K562 (cell line): ENCODE data around the gene RPL27A. TPM values are rescaled to one million over a fixed set of nuclear protein-coding genes. Genes with fewer than 3 reads are reported as not detected.
A peak's percentile ranks its signal among the peaks of the same experiment; 100 is the strongest.

ENCODE experiments used
- ATAC-seq: fragments of 200-7000 bp; cut with Tn5 transposase; 3 replicates; pipeline ENCODE4 v1.9.1; 2020; ENCODE audit warnings: moderate library complexity
- Bru-seq: library from RNA; stranded (reverse); fragments of 400-500 nt; gene quantifications from one replicate; lab custom pipeline; 2021; lab: Mats Ljungman, UMichigan
- BruChase-seq, 2 experiments: library from RNA; stranded (reverse); fragments of 400-500 nt; gene quantifications; one replicate each; lab custom pipeline; 2021; lab: Mats Ljungman, UMichigan
- BruUV-seq: library from RNA; stranded (reverse); fragments of 400-500 nt; replicated peaks from 2 replicates; lab custom pipeline; 2021; lab: Mats Ljungman, UMichigan
- CTCF ChIA-PET: fragments of 300-600 bp; formaldehyde crosslinking; extraction: SDS; loops from one replicate; lab custom pipeline; 2021; ENCODE audit warnings: low intra/inter-chr PET ratio; lab: Yijun Ruan, JAX
- POLR2A ChIA-PET: fragments of 300-600, 350-650 bp; sonication (Branson Sonifier 250); formaldehyde crosslinking; extraction: SDS; loops from one replicate; lab custom pipeline; 2021; ENCODE audit warnings: antibody characterized with exemption, inconsistent platforms; lab: Yijun Ruan, JAX
- DNase-seq, 4 experiments: peaks; one replicate each; pipeline versions ENCODE4 v3.0.0 to v3.0.0-alpha.2; 2011 to 2018; ENCODE audit warnings: low spot score in 3 of 4, mixed read lengths in 3 of 4; ENCODE audit errors: extremely low read depth in 1 of 4
- FAIRE-seq: peaks from 2 replicates; lab custom pipeline; 2011; peaks lifted over from hg19 to GRCh38; lab: Jason Lieb, UNC
- H2AFZ ChIP-seq: 2 replicates; pipeline ENCODE4 v1.6.0; 2011; ENCODE audit warnings: low read depth, low read length, control low read depth, inconsistent platforms
- H3K27ac ChIP-seq: fragments of 200-600 bp; 3 replicates; pipeline ENCODE4 v1.8.0; 2011; ENCODE audit warnings: low read depth, mild to moderate bottlenecking, control low read depth, inconsistent platforms, low read length, moderate library complexity, mixed read lengths; ENCODE audit errors: extremely low read depth
- H3K27me3 ChIP-seq, 2 experiments: fragments of 300-600 bp in 1 of 2; 2 replicates in 1 of 2; 3 replicates in 1 of 2; pipeline versions ENCODE4 v1.6.0 to v1.8.0; 2011; ENCODE audit warnings: inconsistent platforms in 2 of 2, low read length in 2 of 2, mild to moderate bottlenecking in 1 of 2, mixed read lengths in 1 of 2, moderate library complexity in 1 of 2; ENCODE audit not compliant: control insufficient read depth in 2 of 2, insufficient read depth in 2 of 2
- H3K36me3 ChIP-seq: fragments of 300-600 bp; 3 replicates; pipeline ENCODE4 v1.8.0; 2011; ENCODE audit warnings: mild to moderate bottlenecking, low read length, inconsistent platforms; ENCODE audit not compliant: control insufficient read depth, insufficient read depth
- H3K4me1 ChIP-seq, 2 experiments: fragments of 200-600 bp in 1 of 2; replicated peaks in 1 of 2; 2 replicates in 1 of 2; 3 replicates in 1 of 2; pipeline versions ENCODE4 v1.5.1 to v1.8.0; 2011; ENCODE audit warnings: inconsistent platforms in 2 of 2, low read length in 2 of 2, mild to moderate bottlenecking in 1 of 2, mixed read lengths in 1 of 2, moderate library complexity in 1 of 2; ENCODE audit not compliant: control insufficient read depth in 2 of 2, insufficient read depth in 2 of 2
- H3K4me2 ChIP-seq: 2 replicates; pipeline ENCODE4 v1.6.1; 2011; ENCODE audit warnings: low read length, control low read depth, inconsistent platforms, mixed read lengths; ENCODE audit not compliant: insufficient read depth
- H3K4me3 ChIP-seq: fragments of 200-600 bp; sonication (generic), shearing (Covaris generic); 2 replicates; pipeline ENCODE4 v1.5.1; 2016; ENCODE audit warnings: control low read depth, inconsistent platforms
- H3K79me2 ChIP-seq: fragments of 200-600 bp; 3 replicates; pipeline ENCODE4 v1.8.0; 2011; ENCODE audit warnings: low read length, inconsistent platforms; ENCODE audit not compliant: control insufficient read depth, insufficient read depth
- H3K9ac ChIP-seq, 2 experiments: 2 replicates each; pipeline versions ENCODE4 v1.6.0 to v1.6.1; 2011; ENCODE audit warnings: low read depth in 2 of 2, low read length in 2 of 2, control low read depth in 1 of 2, inconsistent platforms in 1 of 2, mild to moderate bottlenecking in 1 of 2, mixed read lengths in 1 of 2; ENCODE audit not compliant: insufficient read depth in 1 of 2
- H3K9me1 ChIP-seq: one replicate; pipeline ENCODE4 v1.6.0; 2011; ENCODE audit warnings: inconsistent platforms, mild to moderate bottlenecking, low read length, moderate library complexity; ENCODE audit not compliant: control insufficient read depth, insufficient read depth
- H3K9me3 ChIP-seq: replicated peaks from 2 replicates; pipeline ENCODE4 v1.5.1; 2011; ENCODE audit warnings: low read depth, low read length, inconsistent platforms; ENCODE audit not compliant: control insufficient read depth, insufficient read depth
- H4K20me1 ChIP-seq: replicated peaks from 2 replicates; pipeline ENCODE4 v1.6.1; 2011; ENCODE audit warnings: low read length, inconsistent platforms, mixed read lengths; ENCODE audit not compliant: control insufficient read depth, insufficient read depth
- BRD4 ChIP-seq: fragments of 200-600 bp; sonication (generic); IDR thresholded peaks from 2 replicates; pipeline ENCODE4 v1.6.1; 2017; ENCODE audit warnings: inconsistent platforms
- KHSRP ChIP-seq: fragments of 450-650 bp; IDR thresholded peaks from 2 replicates; pipeline ENCODE4 v1.6.1; 2017
- TCFL5 ChIP-seq: fragments of 250-450 bp; sonication (Bioruptor Pico); conservative IDR thresholded peaks from 2 replicates; pipeline ENCODE4 v1.6.1; 2021; ENCODE audit warnings: mild to moderate bottlenecking, moderate library complexity, matching md5 sums
- TRIM24 ChIP-seq, 2 experiments: fragments of 450-650 bp; IDR thresholded peaks; 2 replicates each; pipeline ENCODE4 v1.6.1; 2016
- TRIM28 ChIP-seq: fragments of 450-650 bp; IDR thresholded peaks from 2 replicates; pipeline ENCODE4 v1.6.1; 2017
- ZBTB40 ChIP-seq, 2 experiments: fragments of 450-650 bp in 1 of 2; sonication (generic) in 1 of 2; formaldehyde crosslinking in 1 of 2; IDR thresholded peaks; 2 replicates each; pipeline versions ENCODE4 v1.7.1 to v1.9.0; 2016 to 2022; ENCODE audit warnings: inconsistent platforms in 1 of 2, mild to moderate bottlenecking in 1 of 2, missing genetic modification reagents in 1 of 2
- ZNF133 ChIP-seq: fragments of 250-450 bp; sonication (Bioruptor Pico); IDR thresholded peaks from 2 replicates; pipeline ENCODE4 v1.4.0; 2020; ENCODE audit warnings: mild to moderate bottlenecking
- WGBS: fragments of 100-300 bp; shearing (Covaris generic); methylation state at CpG from one replicate; pipeline ENCODE4 v1.1.6; 2016; ENCODE audit warnings: low coverage, mixed read lengths; ENCODE audit not compliant: insufficient coverage; ENCODE audit errors: missing lambda C conversion rate; 5-methylcytosine and 5-hydroxymethylcytosine counted together
- in situ Hi-C: fragments of 300-500 bp; cut with MboI; formaldehyde crosslinking; loops from 4 replicates; pipeline ENCODE4 v1.15.0; 2018; ENCODE audit warnings: inconsistent platforms, mixed read lengths
- intact Hi-C: fragments of 100-400 bp; cut with micrococcal nuclease; formaldehyde crosslinking; loops from 2 replicates; pipeline ENCODE4 v1.14.2; 2022
- long read RNA-seq, 3 experiments: library from polyadenylated mRNA in 2 of 3; library from RNA in 1 of 3; unstranded in 2 of 3; stranded (forward) in 1 of 3; transcript quantifications; one replicate each; pipeline ENCODE4 v2.0.0, GENCODE V29; 2019 to 2022
- polyA minus RNA-seq, 3 experiments: library from RNA; depleted of rRNA, polyadenylated mRNA; stranded (reverse); fragments of >200 nt; gene quantifications; 2 replicates each; pipeline ENCODE4 v1.2.3, GENCODE V29; 2011
- polyA plus RNA-seq, 8 experiments: library from polyadenylated mRNA; depleted of rRNA in 4 of 8; stranded (reverse) in 5 of 8; unstranded in 3 of 8; fragments of >200 nt; fragmentation: Nextera tagmentation in 2 of 8; fragmentation: Illumina TruSeq in 1 of 8; extraction: Ambion mirVana in 2 of 8; extraction: Trizol in 1 of 8; gene quantifications; 2 replicates each; pipeline versions ENCODE4 v1.2.1 to v1.2.3, GENCODE V29; 2011 to 2014; ENCODE audit warnings: inconsistent platforms in 1 of 8, missing spikeins in 1 of 8
- total RNA-seq, 7 experiments: library from RNA; depleted of rRNA in 6 of 7; stranded (reverse); fragments of >200 nt in 6 of 7; fragmentation: Illumina TruSeq in 2 of 7; extraction: Trizol in 2 of 7; gene quantifications; 2 replicates each; pipeline versions ENCODE4 v1.2.1 to v1.2.3, GENCODE V29; 2011 to 2021; ENCODE audit warnings: low replicate concordance in 1 of 7

Gene RPL27A
- 560 and 600 TPM in 2 replicates for total RNA-seq (2011; cell fraction: chromatin; rRNA removed; ENCODE audit: low replicate concordance)
- total RNA-seq (2011; cell fraction: nucleolus; rRNA removed), result 526 and 569 TPM in 2 replicates
- 1,166 and 1,811 TPM in 2 replicates for total RNA-seq (2011; cell fraction: nucleoplasm; rRNA removed)
- 2,206 and 2,540 TPM in 2 replicates for total RNA-seq (2014; rRNA removed)
- total RNA-seq (2014; rRNA removed; fragmentation: Illumina TruSeq; extraction: Trizol), result 2,267 and 2,674 TPM in 2 replicates
- 2,745 and 2,768 TPM in 2 replicates for total RNA-seq (2015; rRNA removed; fragmentation: Illumina TruSeq; extraction: Trizol)
- 1,153 and 1,212 TPM in 2 replicates for total RNA-seq (2021)
- polyA plus RNA-seq (2011; rRNA removed), result 1,586 and 1,654 TPM in 2 replicates
- 1,514 and 1,625 TPM in 2 replicates for polyA plus RNA-seq (2011; cell fraction: cytosol; rRNA removed)
- polyA plus RNA-seq (2011; cell fraction: nucleus; rRNA removed), result 535 and 616 TPM in 2 replicates
- polyA plus RNA-seq (2012), result 1,939 and 1,982 TPM in 2 replicates
- 3,464 and 4,241 TPM in 2 replicates for polyA plus RNA-seq (2014; fragmentation: Illumina TruSeq; extraction: Trizol)
- 100 to 1,000 TPM; 790 to 918 TPM for polyA plus RNA-seq (2014; fragmentation: Nextera tagmentation; extraction: Ambion mirVana)
- 3,280 and 3,385 TPM in 2 replicates for polyA plus RNA-seq (2014; rRNA removed)
- 710 and 903 TPM in 2 replicates for polyA minus RNA-seq (2011; rRNA and poly(A)+ RNA removed)
- 532 and 573 TPM in 2 replicates for polyA minus RNA-seq (2011; cell fraction: cytosol; rRNA and poly(A)+ RNA removed)
- 291 and 482 TPM in 2 replicates for polyA minus RNA-seq (2011; cell fraction: nucleus; rRNA and poly(A)+ RNA removed)
- percentile 99 among the genes with signal in this experiment for Bru-seq, nascent RNA
- percentile 99 among the genes with signal in this experiment for BruChase-seq, experiment 1, labeled RNA remaining after a 2-hour chase
- percentile 99 among the genes with signal in this experiment for BruChase-seq, experiment 2, labeled RNA remaining after a 6-hour chase
- long read RNA-seq, experiment 1, full-length matches to known transcripts, result 966 of 1,072 reads
- long read RNA-seq, experiment 1, partial matches to known transcripts, result 61 of 1,072 reads
- long read RNA-seq, experiment 1, other reads (novel, unspliced or antisense), result 45 of 1,072 reads
- long read RNA-seq, experiment 2, full-length matches to known transcripts, result 2,519 of 2,662 reads
- long read RNA-seq, experiment 2, partial matches to known transcripts, result 88 of 2,662 reads
- long read RNA-seq, experiment 2, other reads (novel, unspliced or antisense), result 55 of 2,662 reads
- long read RNA-seq, experiment 3, full-length matches to known transcripts, result 2,030 of 2,069 reads
- long read RNA-seq, experiment 3, partial matches to known transcripts, result 14 of 2,069 reads
- long read RNA-seq, experiment 3, other reads (novel, unspliced or antisense), result 25 of 2,069 reads

DNA sequence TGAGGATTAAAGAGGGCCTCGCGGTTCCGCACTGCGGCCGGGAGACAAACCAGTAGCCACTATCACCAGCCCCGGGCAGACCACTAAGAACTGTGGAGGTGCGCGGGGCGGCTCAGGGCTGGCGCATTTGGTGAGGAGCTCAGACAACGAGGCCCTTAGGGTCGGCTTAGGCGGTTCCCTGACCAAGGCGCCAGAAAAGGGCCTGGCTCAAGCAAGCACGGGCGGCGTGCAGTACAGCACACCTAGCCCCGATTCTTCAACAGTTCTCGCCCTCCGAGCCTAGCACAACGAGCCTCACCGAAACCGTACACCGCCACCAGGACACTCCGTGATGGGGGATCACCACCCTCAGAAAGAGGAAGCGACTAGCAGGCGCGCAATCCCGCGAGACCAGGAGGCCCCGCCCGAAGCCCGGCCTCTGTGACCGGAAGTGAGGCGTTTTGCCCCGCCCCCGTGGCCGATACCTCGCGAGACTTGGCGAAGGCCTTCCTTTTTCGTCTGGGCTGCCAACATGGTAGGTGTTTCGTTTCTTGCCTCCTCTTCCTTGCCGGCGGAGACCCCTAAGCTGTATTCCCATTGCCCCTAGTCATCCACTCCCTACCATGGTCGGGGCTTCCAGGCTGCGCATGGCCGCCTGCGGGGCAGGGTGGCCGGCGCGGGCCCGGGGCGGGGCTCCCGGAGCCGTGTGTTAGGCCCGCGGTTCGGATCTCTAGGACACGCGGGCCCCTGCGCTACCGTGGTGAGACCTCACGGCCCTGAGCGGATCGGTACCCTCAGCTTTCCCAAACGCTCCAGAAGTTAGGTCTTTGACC, at the start of gene RPL27A, which contains the start of gene TRIM66:
TSS of gene RPL27A (plus strand) at position 490 of the 812 bp plus-strand sequence. CDS start at position 512, 22 bp downstream.
TSS of gene TRIM66 (minus strand) at position 363 of the 812 bp plus-strand sequence. CDS start 10,391 bp downstream, outside the sequence.
- H3K4me1 ChIP-seq, result peaks cover 7 to 16% of the 10 kb centered on the region in 2 experiments; a peak in 4 of 5 replicates
- H2AFZ ChIP-seq, result peak within 1 kb of the TSS; percentile 77
- H3K9ac ChIP-seq, result peak within 1 kb of the TSS; percentile 97 to 100
- BruUV-seq, result TSS peak; percentile 92
- H3K27me3 ChIP-seq, result no peaks in the 10 kb centered on the region
- H4K20me1 ChIP-seq, result peaks cover 21% of the 10 kb centered on the region
- peaks cover 62% of the 10 kb centered on the region for H3K79me2 ChIP-seq
- FAIRE-seq (peak; percentile 87), DNase-seq (peak; percentile 85 to 98 (median 88)), ATAC-seq (peak; percentile 92)
- no peaks in the 10 kb centered on the region for H3K9me1 ChIP-seq
- peak within 1 kb of the TSS; percentile 96 for H3K27ac ChIP-seq
- H3K36me3 ChIP-seq, result peaks cover 48% of the 10 kb centered on the region
- H3K4me2 ChIP-seq, result peak within 1 kb of the TSS; percentile 100
- WGBS, result under 1% methylated on average over 62 of the region's 67 CpGs
- CTCF ChIA-PET, result no interaction called here
- intact Hi-C loops (no loop called here), in situ Hi-C loops (no loop called here)
- H3K9me3 ChIP-seq, result no peaks in the 10 kb centered on the region
- POLR2A ChIA-PET, result interaction anchor here (0.7 to 2.8 kb wide), 20 partner anchors 9 to 526 kb away, joined by 3 to 24 read pairs (median 4); partner anchors contain the start of gene NRIP3
- H3K4me3 ChIP-seq, result peak within 1 kb of the TSS; percentile 97
- TF ChIP-seq TCFL5 (CRISPR knock-in tag), result no peak
- TF ChIP-seq KHSRP, result no peak
- peak; percentile 87 for TF ChIP-seq ZBTB40 (IDR thresholded peaks at IDR 0.05)
- TF ChIP-seq ZBTB40 (CRISPR knock-in tag; IDR thresholded peaks at IDR 0.05), result no peak
- peak; percentile 96 for TF ChIP-seq BRD4
- peak in 1 of 2 experiments; percentile 12; a peak in 1 of 4 replicates for TF ChIP-seq TRIM24 (IDR thresholded peaks at IDR 0.05)
- TF ChIP-seq TRIM28, result no peak
- no peak for TF ChIP-seq ZNF133
